ENCODE measurements around the gene YAP1.

YAP1 gene

DNA sequence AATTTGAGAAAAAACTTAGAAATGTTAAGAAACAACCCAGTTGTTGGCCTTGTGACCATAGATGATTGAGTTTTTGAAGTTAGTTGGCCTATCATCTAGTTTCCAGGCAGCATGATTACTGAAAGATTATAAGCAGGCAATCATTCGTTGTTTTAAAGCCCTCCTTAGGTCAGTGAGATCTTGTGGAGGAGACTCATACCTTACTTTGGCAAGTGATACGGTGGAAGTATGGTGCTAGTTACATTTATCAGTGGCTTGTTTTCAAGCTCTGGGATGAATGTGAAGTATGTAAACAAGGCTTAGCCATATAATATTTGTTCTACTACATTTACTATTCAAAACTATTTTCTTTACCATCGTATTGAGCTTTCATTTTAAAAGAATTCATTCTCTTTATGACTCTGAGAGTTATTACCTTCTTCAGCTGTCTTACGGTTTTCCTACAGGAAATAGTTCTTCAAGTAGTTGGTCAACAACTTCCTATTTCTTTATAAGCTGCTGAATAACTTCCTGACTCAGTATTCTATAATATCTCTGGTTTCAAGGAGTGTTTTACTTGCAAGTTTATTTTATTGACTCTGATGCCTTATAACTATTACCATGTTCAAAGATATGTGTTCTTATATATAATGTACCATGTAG lies 7.3 kb downstream of the YAP1 start:
- DNase-seq, result no peak

- no peak for DNase-seq
These were observed 8.7 kb downstream of the YAP1 start for GRCh38 chr11:102118937-102119336.

DNA sequence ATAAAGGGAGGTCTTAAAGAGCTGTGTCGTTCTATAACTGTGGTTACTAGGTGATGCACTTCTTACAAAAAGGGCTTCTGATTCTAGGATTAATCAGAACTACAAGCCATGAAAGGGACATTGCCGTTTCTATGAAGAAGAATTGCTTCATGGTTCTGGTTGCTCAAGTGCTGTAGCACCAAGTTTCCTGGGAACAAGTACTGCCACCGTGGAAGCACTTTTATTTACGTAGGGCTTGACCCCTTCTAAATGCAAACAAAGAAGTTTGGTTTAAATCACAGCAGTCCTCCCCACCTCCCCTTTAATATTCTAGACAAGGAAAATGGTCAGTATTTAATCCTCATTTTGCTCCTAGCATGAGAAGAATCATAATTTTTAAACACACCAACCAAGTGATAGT lies 9.8 kb downstream of the YAP1 start:
- no peak for DNase-seq

DNA sequence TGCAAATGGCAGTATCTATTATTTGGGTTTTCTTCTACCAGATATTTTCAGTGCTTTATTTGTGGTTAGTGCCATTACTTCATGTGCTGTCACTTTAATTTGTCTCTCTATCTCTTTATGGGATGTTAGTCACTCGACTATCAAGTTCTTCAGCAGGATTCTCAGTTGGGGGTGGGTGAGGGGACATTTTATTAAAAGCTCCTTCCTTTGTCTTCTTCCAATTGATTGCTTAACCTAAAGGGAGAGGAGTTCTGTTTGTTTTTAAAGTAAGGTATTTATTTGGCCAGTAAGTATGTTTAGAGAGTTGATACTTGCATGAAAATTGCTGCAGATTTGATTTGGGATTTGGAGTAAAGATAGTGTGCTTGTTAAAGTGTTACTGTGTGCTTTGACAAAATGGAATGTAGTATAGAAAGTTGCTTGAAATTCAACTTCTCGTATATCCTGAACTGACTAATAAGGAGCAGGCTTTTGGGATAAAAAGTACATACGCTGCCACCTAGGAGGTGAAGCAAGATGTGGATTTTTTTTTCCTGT lies 10.3 kb downstream of the YAP1 start:
- no peak for DNase-seq

- DNase-seq, result no peak
These were observed 11.1 kb downstream of the YAP1 start for GRCh38 chr11:102121329-102121728.

DNA sequence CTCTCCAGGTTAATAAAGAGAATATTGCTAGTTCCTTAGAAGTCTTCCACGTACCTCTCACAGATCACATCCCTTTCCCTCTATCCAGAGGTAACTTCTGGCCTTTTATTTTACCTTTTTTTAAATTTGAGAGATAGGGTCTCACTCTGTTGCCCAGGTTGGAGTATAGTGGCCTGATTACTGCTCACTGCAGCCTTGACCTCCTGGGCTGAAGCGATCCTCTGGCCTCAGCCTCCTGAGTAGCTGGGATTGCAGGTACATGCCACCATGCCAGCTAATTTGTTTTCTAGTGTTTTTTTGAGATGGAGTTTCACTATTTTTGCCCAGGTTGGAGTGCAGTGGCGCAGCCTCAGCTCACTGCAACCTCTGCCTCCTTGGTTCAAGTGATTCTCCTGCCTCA lies 24.4 kb downstream of the YAP1 start:
- no peak for DNase-seq

DNA sequence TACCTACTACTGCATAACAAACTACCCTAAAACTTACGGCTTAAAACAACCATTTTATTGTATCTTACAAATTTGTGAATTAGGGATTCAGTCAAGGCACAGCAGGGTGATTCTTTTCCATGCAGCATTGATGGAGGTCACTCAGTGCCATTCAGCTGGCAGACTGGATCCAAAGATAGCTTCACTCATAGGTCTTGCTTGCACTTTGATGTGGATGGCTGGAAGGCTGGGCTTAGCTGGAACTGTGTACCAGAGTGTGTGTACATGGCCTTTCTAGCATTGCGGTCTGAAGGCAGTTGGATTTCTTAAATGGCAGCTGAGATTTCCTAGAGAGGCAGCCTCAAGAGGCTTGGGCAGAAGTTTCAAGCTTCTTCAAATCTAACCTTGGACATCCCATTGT lies 25.0 kb downstream of the YAP1 start:
- no peak for DNase-seq

GRCh38 chr11:102138223-102138622 lies 28.0 kb downstream of the YAP1 start:
- no peak for DNase-seq

DNA sequence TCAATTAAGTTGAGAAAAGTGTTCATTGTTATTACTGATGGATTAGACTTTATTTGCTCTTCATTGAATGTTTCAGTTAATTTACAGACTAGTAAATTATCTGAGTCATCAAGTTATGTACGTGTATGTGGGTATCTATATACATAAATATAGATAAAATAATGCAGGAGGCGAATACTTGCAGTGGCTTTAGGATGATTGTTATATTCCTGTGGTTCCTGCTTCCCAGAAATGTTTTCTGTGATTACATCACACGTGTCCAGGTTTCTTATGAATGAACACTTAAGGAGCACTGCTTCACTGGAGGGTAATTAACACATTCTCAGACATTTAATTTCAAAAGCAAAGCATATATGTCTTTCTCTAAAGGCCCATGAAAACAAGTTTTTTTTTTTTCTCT lies 28.4 kb downstream of the YAP1 start:
- no peak for DNase-seq

DNA sequence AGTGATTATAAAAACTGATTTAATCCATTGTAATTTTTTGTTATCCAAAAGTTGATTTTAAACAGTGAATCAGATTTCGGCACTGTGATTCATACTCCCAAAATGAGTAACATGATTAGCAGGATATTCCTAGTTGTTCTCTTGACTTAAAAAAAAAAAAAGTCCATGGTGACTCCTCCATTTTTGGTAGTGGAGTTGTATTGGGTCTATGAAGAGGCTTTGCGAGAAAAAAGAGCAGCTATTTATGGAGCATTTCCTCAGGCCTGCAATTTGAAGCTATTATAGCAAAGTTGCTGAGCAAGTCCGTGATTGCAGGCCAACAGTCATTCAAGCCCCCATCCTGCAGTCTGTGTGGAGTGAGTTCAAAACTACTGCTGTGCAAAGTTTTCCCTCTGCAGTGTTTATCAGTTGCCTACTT lies 28.8 kb downstream of the YAP1 start:
- DNase-seq, result no peak

DNA sequence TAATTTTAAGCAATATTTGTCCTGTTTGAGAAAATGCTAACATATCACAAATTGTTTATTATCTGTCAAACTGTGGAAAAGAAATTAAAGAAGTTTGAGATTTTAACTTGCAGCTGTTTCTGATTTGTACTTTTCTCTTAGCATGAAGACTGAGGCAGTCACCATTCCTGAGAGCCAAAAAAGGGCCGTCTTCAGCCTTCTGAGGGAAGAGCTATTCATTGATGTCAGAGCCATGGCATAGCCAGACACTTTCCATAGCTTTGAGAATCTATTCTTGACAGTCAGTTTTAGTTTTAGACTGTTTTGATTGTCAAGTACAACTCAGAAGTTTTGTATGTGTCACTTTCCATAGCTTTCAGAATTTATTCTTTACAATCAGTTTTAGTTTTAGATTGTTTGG lies 32.1 kb downstream of the YAP1 start:
- no peak for DNase-seq

GRCh38 chr11:102143867-102144266 lies 33.6 kb downstream of the YAP1 start:
- DNase-seq, result no peak

DNA sequence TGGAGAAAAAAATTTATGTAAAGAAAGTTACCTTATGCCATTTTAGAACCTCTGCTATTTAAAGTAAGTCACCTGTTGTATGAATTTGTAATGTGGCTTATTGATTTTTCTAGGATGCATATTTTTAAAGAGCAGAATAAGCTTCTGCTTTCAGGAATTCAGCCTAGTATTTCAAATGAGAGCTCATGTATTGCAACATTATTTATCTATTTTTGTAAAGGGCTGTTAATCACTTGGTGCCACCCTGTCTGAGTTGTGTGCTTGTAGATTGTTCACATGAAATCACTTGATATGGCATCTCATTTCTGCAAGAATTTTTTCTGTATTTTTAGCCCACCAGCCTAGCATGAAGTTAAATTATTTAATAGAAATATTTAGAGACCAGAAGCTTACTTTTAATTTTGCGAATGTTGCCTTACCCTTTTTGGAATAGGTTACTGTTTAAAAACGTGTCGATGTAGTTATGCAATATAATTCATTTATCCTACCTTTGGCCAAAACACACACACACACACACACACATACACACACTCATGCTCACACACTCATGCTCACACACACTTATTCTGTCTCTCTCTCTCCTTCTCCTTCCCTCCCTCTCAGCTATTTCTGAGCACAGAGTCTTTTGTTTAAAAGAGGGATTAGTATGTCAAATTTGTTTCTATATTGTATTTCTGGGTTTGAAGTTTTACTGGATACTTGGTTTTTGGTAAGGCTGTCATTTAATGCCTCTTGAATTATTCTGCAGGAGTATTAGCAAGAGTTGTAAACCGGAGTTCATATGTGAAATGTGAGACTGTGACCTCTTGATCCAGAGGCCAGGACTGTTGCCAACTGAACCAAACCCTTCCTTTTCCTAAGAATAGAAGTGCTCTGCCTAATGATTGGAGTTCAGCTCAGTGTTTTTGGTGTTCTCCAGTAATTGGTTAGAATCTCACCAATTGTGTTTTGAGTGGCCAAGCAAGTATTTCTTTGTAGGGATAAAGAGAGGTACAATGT lies 34.4 kb downstream of the YAP1 start:
- DNase-seq, result no peak

DNA sequence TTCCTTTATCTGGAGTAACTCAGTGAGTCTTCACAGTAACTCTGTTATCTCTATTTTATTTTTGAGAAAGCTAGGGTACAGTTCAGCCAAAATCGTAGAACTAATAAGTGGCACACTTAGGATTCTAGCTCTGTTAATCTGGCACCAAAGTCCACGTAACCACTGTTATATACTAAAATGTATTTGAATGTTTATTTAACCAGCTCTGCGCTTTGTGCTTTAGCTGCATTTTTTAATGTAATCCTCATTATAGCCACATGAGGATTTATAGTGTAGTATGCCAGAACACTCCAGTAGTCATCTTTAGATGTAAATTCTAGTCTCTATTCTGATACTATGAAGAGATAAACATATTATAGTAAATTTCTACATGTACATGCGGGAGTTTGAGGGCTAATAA lies 36.8 kb downstream of the YAP1 start:
- DNase-seq, result no peak

DNA sequence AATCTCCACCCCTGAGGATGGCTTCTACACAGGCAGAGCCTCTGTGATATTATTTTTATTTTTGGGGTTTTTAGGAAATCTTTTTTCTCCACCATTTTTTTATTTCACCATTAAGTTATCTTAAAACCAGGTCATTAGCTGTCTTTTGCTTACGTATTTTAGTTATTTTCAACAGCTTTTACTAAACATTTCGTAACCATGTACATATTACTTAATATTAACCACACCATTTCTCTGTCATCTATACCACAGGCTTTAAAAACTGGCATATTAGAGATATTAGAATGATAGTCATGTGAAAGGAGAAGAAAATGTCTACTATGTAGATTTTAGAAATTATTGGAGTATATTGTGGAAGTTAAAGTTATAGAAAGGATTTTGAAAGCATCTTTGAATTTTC lies 37.4 kb downstream of the YAP1 start:
- DNase-seq, result no peak

- no peak for DNase-seq
These were observed 37.8 kb downstream of the YAP1 start for GRCh38 chr11:102148059-102148458.

DNA sequence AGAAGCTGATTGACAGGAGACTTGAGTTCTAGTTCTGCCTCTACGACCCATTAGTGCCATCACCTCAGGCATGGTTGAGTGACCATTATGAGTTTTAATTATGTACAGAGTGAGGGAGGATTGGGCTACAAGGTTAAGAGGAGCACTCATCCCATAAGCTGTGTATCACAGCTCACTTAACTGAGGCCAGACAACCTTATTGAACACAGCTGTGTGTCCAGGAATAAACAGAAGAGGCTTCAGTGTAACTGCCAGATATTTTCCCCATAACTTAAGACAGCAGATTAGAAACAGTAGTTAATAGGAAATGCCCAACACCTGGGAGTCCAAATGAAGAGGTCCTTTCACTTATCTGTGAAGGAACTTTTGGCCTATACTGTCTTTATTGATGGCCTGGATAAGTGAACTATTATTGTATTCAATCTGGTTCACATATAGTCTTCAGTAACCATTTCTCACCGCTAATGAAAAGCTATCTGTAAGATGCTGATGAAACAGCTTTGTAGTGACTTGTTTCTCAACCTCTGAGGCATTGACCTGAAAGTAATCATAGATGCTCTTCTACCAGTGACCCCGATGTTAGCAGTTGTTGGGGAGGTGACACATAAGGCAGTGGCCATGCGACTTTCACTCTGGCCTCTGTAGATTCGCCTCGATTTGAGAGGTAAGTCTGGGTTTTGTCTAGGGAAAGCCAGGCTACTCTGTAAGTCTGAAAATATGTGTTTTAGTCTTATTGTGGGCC lies 41.7 kb downstream of the YAP1 start:
- DNase-seq, result no peak

DNA sequence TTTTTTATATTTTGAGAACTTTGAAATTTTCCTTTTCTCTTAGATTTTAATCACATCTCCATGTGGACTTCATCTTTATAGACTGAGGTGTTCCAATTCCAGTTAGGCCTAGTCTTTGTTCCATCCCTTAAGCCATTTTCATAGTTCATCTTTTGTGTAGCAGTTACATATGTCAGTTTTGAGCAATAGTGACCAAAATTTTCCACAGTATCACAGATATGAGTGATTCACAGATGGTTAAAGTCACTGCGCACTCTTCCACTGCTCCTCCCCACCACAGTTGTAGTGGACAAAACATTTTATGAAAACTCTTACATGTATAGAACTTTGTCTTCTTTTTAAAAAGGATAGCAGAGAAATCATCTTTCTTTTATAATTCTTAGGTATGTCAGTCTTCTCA lies 42.8 kb downstream of the YAP1 start:
- no peak for DNase-seq

GRCh38 chr11:102154806-102155205 lies 44.6 kb downstream of the YAP1 start:
- no peak for DNase-seq

- DNase-seq, result no peak
These were observed 45.4 kb downstream of the YAP1 start for GRCh38 chr11:102155676-102156075.

DNA sequence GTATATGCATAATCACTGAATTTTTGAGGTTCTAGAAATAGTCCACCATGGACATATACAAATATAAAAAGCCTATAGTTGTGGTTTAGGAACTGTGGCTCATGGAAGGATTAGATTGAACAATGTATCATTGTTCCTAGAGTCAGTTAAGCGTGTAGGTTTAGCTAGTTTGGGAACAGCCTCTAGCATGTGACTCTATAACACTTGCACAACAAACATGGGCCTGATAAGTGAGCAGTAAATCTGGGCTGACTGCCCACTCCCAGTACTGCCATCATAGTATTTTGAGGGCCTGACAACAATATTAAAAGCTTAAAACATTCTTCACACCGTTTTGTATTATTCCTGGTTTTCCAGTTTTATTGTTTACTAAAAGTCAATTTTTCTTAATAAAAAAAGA lies 47.0 kb downstream of the YAP1 start:
- no peak for DNase-seq

GRCh38 chr11:102158164-102158735 lies 48.0 kb downstream of the YAP1 start:
- DNase-seq, result no peak

DNA sequence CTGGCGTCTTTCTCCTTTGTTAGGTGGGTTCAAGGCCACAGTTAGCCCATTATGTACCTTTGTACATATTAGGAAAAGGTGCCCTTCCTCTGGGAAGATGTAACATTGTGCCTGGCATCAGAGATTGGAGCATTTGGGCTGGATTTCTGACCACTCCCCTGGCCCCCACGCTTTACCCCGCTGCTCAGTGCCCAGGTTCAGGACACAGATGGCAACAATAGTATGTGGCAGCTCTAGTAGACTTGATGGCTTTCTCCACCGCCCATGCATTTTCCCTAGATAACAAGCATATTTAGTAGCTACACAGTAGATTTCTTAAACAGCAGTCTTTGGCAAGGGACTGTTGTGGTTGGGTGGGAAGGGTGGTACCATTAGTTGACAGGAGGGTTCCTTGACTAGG lies 53.1 kb downstream of the YAP1 start:
- no peak for DNase-seq
